Eye (tissue), 1 donor: ENCODE measurements around the gene TRIM54.

Source experiments
- DNase-seq: peaks from one replicate; pipeline ENCODE4 v3.0.0-alpha.2; 2015

TRIM54 gene, protein sequence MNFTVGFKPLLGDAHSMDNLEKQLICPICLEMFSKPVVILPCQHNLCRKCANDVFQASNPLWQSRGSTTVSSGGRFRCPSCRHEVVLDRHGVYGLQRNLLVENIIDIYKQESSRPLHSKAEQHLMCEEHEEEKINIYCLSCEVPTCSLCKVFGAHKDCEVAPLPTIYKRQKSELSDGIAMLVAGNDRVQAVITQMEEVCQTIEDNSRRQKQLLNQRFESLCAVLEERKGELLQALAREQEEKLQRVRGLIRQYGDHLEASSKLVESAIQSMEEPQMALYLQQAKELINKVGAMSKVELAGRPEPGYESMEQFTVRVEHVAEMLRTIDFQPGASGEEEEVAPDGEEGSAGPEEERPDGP

DNA sequence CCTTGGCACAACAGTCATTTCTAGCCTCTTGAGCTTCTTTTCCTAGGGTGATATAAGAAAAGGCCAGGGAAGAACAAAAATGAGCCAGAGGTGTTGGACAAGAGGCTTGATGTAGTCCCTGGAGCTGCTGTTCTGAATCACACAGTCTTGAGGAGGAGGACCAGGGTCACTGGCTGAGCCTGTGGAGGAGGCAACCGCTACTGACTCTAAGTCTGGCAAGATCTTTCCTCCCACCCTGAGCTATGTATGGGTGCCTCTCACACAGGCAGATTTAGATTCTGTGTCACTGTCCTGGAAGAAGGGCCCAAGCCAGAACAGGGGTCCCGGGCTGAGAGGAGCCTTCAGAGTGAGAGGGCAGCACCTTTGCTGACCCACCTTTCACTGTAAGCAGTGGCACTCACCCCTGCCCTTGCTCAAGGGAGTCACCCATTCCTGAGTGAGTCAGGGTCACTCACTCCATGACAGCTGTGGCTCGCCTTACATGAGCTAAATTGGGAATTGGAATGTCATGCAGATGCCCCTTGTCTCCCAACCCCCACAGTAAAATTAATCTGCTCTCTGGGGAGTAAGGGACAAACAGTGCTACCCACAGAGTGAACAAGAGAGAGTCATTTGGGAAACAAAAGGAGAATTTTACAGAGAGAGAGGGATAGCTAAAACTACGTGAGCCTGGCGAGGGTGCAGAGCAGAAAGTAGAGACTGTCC, at the start of gene TRIM54:
TRIM54 (plus strand) TSS at position 575 of the 705 bp plus-strand sequence. CDS start 303 bp downstream, outside the sequence.
- no peak for DNase-seq

DNA sequence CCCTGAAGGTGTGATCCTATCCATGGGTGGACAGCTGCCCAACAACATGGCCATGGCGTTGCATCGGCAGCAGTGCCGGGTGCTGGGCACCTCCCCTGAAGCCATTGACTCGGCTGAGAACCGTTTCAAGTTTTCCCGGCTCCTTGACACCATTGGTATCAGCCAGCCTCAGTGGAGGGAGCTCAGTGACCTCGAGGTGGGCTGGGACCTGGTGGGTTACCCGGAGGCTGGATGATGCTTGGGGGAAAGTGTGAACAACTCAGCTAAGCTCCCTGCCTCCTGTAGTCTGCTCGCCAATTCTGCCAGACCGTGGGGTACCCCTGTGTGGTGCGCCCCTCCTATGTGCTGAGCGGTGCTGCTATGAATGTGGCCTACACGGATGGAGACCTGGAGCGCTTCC, 48.9 kb upstream of the TRIM54 start:
- DNase-seq, result no peak

DNA sequence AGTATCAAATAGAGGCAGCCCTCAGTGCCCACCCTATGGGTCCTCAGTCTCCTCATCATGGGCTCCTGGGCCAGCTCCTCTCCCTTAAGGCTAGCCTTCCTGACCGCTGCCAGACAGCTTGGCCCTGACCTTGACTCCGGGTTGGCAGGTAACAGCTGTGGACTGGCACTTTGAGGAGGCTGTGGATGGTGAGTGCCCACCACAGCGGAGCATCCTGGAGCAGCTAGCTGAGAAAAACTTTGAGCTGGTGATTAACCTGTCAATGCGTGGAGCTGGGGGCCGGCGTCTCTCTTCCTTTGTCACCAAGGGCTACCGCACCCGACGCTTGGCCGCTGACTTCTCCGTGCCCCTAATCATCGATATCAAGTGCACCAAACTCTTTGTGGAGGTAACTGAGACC, 46.1 kb upstream of the TRIM54 start:
- DNase-seq, result no peak

DNA sequence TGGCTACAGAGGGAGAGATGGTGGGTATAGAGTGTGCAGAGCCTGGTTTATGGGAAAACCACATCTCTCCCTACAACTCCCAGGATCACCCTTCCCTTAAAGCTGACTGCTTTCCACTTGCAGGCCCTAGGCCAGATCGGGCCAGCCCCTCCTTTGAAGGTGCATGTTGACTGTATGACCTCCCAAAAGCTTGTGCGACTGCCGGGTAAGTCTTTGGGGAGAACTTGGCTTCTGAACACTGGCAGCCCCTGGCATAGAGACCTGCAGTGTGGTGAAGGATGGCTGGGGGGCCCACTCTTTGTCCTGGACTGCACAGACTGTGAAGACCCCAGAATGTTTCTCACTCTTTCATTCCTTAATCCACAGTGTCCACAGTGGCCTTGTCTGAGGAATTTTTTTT, 45.6 kb upstream of the TRIM54 start:
- no peak for DNase-seq

DNA sequence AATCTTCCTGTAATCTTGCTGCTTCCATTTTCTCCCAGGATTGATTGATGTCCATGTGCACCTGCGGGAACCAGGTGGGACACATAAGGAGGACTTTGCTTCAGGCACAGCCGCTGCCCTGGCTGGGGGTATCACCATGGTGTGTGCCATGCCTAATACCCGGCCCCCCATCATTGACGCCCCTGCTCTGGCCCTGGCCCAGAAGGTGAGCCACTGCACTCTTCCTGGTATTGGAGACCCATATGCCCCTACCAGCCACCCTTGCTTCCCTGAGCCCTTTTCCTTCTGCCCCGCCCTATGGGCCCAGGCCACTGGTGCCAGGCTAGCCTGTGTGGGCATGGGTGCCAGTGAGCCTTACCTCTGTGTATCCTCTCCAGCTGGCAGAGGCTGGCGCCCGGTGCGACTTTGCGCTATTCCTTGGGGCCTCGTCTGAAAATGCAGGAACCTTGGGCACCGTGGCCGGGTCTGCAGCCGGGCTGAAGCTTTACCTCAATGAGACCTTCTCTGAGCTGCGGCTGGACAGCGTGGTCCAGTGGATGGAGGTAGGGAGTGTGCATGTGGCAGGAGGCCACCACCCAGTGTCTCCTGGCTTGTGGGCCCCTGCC, 44.8 kb upstream of the TRIM54 start:
- DNase-seq, result no peak

DNA sequence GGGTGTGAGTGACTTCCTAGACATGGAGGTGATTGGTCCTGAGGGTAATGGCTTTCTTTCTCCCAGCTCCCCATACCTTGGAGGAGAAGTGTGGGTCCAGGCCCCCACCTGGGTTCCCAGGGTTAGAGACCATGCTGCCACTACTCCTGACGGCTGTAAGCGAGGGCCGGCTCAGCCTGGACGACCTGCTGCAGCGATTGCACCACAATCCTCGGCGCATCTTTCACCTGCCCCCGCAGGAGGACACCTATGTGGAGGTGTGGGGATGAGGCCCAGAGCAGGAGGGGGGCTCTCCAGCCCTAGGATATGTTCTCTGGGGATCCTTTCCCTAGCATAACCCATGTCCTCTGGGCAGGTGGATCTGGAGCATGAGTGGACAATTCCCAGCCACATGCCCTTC, 43.3 kb upstream of the TRIM54 start:
- DNase-seq, result no peak

DNA sequence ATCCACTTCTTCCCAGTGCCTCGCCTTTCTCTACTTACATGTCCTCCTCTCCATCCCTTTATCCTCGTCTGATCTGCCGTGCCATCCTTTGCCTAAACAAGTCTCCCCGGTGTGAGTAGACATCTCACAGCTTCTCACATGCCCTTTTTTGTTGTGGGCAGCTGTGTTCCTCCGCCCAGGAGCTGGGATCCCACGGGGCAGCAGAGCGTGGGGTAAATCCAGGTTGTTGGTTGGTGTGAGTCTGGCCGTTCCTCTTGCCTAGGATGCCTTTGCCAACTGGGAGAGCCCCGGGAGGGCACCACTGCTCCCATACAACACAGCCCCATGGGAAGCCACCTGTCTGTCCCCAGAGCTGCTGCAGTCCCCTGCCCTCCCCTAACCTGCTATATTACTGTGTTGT, 41.8 kb upstream of the TRIM54 start:
- no peak for DNase-seq

DNA sequence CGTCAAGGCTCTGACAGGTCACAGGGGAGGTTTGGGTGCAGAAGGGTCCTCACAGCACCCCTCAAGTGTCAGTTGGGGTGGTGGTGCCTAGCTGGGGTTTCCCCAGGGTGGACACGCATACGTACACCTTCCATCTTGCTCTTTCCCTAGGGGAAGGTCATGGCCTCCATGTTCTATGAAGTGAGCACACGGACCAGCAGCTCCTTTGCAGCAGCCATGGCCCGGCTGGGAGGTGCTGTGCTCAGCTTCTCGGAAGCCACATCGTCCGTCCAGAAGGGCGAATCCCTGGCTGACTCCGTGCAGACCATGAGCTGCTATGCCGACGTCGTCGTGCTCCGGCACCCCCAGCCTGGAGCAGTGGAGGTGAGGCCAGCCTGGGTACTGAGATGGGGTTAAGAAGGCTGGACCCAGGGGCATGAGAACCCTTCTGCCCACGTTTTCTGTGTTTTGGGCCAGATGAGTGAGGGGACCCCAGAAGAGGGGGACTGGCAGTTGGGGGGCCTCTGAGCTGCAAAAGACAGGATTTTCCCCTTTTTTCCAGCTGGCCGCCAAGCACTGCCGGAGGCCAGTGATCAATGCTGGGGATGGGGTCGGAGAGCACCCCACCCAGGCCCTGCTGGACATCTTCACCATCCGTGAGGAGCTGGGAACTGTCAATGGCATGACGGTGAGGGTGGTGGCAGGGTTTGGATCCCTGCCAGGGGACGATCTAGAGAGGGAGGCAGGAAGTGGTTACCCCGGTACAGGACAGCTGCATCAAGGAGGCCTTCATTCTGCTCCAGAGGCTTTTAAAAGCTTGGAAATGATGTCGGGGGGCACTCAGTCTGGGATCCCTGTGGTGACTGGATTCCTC, 40.2 kb upstream of the TRIM54 start:
- DNase-seq, result no peak

DNA sequence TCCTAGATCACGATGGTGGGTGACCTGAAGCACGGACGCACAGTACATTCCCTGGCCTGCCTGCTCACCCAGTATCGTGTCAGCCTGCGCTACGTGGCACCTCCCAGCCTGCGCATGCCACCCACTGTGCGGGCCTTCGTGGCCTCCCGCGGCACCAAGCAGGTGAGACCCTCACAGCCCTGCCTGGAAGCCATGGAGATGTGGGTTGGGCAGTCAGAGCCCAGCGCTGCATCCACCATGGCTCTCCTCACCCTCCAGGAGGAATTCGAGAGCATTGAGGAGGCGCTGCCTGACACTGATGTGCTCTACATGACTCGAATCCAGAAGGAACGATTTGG, 39.6 kb upstream of the TRIM54 start:
- no peak for DNase-seq

DNA sequence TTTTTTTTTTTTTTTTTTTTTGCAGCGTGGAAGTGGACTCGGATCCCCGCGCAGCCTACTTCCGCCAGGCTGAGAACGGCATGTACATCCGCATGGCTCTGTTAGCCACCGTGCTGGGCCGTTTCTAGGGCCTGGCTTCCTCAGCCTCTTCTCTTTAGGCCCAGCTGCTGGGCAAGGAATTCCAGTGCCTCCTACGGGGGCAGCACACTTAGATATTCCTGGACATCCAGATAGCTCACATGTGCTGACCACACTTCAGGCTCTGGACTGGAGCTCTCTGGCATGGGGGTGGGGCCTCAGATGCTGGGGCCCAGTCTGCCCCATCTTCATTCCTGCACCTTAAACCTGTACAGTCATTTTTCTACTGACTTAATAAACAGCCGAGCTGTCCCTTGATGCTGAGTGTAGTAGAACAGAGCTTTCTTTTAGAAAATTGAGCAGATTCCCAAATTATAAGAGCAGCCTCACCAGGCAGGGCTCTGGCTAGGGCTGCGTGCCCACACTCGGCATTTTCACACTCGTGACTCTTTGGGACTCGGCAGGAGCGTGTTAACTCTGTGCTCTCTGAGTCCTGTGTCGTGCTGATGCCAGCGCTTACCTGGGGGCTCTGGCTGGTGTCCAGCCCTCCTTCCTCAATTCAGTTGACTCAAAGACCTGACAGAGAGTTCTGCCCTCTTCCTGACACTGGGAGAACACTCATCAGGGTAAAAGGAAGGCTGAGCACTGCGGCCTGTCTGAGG, 38.7 kb upstream of the TRIM54 start:
- no peak for DNase-seq

DNA sequence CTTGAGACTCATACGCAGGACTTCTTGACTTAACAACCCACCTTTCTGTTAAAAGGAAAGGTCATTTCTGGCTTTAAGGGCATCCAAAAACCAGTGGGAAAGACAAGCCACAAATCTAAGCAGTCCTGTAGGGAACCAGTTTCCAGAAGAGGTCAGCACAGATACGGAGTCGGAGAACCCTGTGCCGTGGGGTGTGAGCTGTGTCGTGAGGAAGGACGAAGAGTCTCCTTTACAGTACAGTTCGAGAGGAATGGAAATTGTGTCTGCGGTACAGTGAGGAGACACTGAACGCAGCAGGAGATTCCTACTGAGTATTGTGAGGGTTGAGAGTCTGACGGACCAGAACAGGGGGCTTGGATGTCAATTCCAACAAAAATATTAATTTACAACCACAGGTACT, 37.1 kb upstream of the TRIM54 start:
- no peak for DNase-seq

DNA sequence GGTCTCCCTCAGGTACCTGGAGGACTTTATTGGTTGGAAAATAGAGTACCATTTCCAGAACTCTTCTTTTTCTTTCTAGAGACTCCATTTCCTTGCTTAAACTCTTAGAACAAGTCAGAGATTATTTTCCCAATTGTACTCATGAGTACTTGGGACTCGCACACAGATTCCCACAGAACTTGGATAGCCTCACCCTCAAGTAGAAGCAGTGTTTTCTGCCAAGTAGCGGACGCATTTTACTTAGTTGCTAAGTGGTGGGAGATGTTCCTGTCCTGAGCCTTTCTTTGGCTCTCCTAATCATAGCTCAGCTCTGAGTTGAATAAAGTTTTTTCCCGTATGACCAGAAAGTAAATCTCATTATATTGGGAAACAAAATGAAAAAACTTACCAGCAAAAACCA, 36.6 kb upstream of the TRIM54 start:
- no peak for DNase-seq

DNA sequence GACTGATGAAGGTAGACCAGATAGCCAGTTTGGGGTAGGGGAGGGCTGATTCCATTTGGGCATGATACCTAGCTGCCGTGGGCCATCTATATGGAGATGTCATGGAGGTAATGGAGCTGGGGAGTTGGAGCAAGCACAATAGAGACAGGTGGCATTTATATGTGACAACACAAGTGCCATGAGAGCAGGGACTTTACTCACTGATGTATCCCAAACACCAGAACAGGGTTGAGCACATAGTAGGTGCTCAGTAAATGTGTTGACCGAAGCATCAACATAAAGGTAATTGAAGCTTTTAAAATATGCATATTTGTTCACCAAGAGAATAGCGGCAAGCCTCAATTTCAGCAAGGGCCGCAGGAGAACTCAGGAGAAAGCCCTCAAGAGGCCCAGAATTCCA, 34.3 kb upstream of the TRIM54 start:
- DNase-seq, result no peak

DNA sequence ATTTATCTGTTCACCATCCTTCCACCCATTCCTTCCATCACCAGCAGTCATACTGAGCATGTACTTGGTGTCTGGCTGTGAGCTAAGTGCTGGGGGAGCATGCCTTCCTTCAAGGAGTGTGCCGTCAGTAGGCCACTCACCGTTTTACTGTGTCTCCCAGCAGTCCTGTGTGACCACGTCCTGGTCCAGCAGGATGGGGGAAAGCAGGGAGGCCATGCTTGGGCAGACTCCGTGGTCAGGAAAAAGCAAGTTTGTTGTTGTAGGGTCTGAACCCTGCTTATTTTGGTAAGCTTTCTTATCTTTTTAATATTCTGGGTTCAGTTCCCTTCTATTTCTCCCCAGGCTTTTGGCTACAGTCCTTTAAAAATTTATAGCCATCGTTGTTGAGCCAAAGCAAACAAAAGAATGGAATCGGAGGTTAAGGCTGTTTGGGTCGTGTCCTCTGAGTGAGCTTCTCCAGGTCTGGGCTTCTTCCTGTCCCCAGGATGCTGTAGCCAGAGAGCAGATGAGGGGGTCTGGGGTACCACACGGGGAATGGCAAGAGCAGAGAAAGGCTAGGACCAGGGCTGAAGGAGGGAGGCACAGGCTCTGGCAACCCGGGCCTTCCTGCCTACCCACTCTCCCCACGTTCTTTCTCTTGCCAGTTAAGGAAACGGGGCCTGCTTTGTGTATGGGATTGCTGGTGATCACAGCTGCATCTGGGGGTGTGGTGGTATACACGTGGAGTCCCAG, 32.9 kb upstream of the TRIM54 start:
- no peak for DNase-seq

DNA sequence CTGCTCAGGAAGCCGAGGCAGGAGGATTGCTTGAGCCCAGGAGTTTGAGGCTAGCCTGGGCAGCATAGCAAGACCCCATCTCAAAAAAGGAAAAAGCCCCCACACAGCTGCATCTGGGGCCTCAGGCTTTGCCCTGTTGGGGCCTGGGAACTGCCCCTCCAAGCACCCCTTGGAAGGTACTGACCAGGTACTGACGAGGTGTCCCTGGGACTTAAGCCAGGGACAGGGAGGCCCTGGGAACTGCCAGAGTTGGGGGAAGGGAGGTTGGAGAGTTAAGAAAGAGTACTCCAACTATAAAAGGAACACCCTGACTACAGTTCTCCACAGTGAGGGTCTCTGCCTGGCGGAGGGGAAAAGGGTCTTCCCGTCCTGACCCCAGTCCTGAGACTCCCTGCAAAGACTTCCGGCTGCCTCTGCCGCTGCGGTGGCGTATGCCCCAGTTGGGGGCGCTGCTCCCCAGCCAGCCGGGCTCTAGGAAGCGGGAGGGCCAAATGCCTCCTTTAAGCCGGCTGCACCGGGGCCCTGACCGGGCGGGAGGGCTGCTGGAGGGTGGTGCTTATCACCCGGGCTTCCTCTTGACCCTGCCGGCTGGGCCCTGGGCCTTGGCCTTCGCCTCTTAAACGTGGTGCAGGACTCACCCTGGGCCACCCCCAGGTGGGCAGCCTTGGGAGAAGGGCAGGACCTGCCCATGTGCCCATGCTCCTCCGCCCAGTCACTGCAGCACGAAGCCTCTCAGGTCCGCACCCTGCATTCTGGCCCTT, 32.2 kb upstream of the TRIM54 start:
- DNase-seq, result peak; percentile 69

DNA sequence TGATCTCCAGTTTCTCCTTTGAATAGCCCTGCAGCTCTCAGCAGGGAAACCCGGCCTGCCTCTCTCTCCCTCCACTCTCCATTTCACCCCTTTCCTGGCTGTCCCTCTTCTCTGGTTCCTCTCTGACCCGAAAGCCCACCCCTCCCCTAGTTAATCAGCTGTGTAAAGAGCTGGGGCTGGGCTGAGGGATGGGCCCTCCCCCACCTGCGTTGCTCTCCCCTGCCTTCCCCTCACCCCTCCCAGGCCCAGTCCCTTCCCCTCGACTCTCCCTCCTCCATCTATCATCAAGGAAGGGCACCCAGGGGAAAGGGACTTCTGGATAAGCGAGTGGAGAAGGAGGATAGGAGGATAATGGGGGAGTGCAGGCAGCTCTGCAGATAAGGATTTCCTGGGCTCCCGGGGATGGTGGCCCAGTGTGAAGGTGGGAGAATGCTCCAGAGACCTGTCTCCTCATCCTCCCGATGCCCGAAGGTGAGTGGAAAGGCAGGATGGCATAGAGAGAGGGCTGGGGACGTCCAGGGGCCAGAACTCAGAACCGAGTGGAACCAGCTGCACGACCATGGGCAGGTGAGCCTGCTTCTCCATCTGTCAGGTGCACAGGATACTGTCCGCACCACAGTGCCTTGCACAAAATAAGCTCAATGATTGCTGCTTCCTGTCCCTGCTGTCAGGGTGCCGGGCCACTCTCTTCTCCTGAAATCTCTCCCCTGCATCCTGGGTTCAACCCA, 31.4 kb upstream of the TRIM54 start:
- DNase-seq, result no peak

DNA sequence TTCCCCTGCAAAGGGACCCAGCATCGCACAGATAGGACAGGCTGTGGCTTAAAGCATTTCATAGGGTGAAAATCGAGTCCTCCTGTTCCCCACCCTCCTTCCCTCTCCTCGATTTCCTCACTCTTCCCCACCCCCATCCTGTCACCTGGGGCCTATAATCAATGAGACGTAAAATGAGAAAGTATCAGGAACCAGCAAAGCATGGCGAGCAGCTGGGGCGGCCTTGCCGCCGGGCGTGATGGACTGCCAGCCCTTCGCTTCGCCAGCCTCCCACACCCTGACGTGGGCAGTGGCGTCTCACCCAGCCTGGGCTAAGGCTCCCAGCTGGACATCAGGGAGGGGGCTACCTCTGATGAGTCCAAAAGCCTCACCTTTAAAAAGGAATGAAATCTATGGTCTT, 30.5 kb upstream of the TRIM54 start:
- peak; percentile 22 for DNase-seq

DNA sequence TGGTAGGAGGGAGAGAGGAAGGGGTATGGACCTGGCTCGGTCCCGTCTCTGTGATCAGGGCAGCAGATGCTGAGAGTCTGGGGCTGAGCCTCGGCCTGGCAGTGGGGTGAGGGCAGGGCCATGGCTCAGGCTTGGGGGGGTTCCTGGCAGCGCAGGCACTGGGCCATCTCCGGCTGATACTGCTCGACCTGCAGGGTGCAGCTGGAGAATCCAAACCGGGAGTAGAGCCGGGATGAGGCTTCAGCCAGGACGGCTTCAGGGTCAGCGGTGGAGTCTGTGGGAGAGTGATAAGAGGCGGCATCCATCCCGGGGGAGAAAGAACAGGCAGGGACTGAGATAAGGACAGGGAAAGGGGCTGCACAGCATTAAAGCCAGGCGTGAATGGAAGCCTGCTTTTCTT, 27.0 kb upstream of the TRIM54 start:
- no peak for DNase-seq

DNA sequence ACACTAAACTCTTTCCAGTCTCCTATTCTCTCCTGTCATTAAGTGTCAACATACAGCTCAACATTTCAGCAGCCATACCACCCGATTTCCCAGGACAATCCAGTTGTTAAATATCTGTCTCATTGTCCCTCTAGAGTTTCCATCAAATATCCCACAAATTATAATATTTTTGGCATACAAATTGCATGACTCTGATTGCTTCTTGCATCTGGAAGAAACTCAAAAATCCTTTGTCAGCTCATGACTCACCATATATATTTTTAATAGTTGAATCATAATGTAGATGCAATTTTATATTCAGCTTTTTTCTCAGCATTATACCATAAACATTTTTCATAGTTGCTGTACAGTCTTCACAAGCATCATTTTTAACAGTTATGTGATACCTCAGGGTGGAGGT, 26.6 kb upstream of the TRIM54 start:
- DNase-seq, result no peak

DNA sequence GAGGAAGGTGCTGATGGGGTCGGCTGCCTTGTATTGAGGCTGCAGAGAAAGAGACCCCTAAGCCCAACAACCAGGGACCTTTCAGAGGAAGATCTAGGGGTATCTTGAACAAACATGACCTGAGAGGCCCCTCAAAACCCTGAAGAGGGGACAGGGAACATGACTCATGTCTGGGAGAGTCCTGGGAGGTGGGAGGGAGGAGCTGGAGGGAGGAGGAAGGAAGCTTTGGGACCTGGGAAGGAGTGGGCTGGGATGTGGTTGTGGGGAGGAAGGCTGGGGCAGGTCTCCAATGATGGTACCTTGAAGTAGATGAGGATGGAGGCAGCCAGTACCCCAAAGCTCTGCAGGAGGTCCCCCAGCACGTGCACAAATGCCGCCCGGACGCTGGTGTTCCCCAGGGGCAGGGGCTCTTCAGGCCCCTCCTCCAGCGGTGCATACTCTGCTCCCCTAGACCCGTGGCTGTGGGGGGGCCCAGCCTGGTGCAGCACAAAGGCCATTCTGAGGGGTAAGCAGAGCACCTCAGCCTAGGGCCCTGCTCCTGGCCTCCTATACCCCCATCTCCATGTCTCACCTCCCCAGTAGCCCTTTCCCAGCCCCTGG, 25.3 kb upstream of the TRIM54 start:
- no peak for DNase-seq
